HEK293 (cell line): ENCODE data around the gene SRMS.

ENCODE experiments used
- CTCF ChIA-PET: fragments of 350-600 bp; formaldehyde crosslinking; extraction: SDS; loops from one replicate; lab custom pipeline; 2021; ENCODE audit warnings: antibody characterized with exemption; lab: Yijun Ruan, JAX
- POLR2A ChIA-PET: fragments of 300-600 bp; formaldehyde crosslinking; extraction: SDS; loops from one replicate; lab custom pipeline; 2020; ENCODE audit warnings: antibody characterized with exemption, inconsistent platforms; lab: Yijun Ruan, JAX
- H3K27ac ChIP-seq: fragments of 200-500 bp; sonication (Bioruptor generic); 2 replicates; pipeline ENCODE4 v1.5.1; 2014; ENCODE audit warnings: low read depth, low read length, control low read depth, inconsistent platforms; ENCODE audit errors: extremely low read depth
- H3K36me3 ChIP-seq, 2 experiments: fragments of 200-500 bp in 1 of 2; sonication (Bioruptor generic) in 1 of 2; 1 replicate in 1 of 2; 2 replicates in 1 of 2; pipeline ENCODE4 v1.5.1; 2014 to 2017; ENCODE audit warnings: inconsistent platforms in 2 of 2, low read length in 2 of 2; ENCODE audit not compliant: control insufficient read depth in 2 of 2, insufficient read depth in 1 of 2
- H3K4me1 ChIP-seq: fragments of 200-500 bp; sonication (Bioruptor generic); 2 replicates; pipeline ENCODE4 v1.5.1; 2014; ENCODE audit warnings: mild to moderate bottlenecking, low read length, inconsistent platforms; ENCODE audit not compliant: control insufficient read depth, insufficient read depth
- H3K4me3 ChIP-seq: 2 replicates; pipeline ENCODE4 v1.5.1; 2011; ENCODE audit warnings: low read depth, mild to moderate bottlenecking, control low read depth, low read length, moderate library complexity
- H3K9me3 ChIP-seq: fragments of 200-500 bp; sonication (Bioruptor generic); 2 replicates; pipeline ENCODE4 v1.5.1; 2014; ENCODE audit warnings: low read depth, low read length, inconsistent platforms; ENCODE audit not compliant: control insufficient read depth, insufficient read depth
- BCL11B ChIP-seq: fragments of 450-650 bp; formaldehyde crosslinking; IDR thresholded peaks from 2 replicates; pipeline ENCODE4 v1.5.1; 2016; ENCODE audit warnings: low read depth, missing biosample characterization, missing genetic modification characterization
- GLIS1 ChIP-seq: fragments of 450-650 bp; formaldehyde crosslinking; IDR thresholded peaks from 2 replicates; pipeline ENCODE4 v1.5.1; 2016; ENCODE audit warnings: missing biosample characterization, missing genetic modification characterization
- GLIS2 ChIP-seq: fragments of 450-650 bp; formaldehyde crosslinking; IDR thresholded peaks from 2 replicates; pipeline ENCODE4 v1.5.1; 2016; ENCODE audit warnings: missing biosample characterization, missing genetic modification characterization
- TCF7L2 ChIP-seq: IDR thresholded peaks from 2 replicates; pipeline ENCODE4 v1.6.1; 2011; ENCODE audit warnings: low read depth, mild to moderate bottlenecking, inconsistent platforms, low read length, moderate library complexity, borderline replicate concordance
- ZBTB20 ChIP-seq: fragments of 450-650 bp; formaldehyde crosslinking; IDR thresholded peaks from 2 replicates; pipeline ENCODE4 v1.5.1; 2016; ENCODE audit warnings: missing biosample characterization, missing genetic modification characterization
- ZNF10 ChIP-seq: fragments of 450-650 bp; formaldehyde crosslinking; IDR thresholded peaks from 2 replicates; pipeline ENCODE4 v1.5.1; 2017; ENCODE audit warnings: missing biosample characterization, missing genetic modification characterization
- ZNF221 ChIP-seq: fragments of 450-650 bp; formaldehyde crosslinking; IDR thresholded peaks from 2 replicates; pipeline ENCODE4 v1.5.1; 2017; ENCODE audit warnings: missing biosample characterization, missing genetic modification characterization, borderline replicate concordance
- ZNF248 ChIP-seq: fragments of 450-650 bp; formaldehyde crosslinking; IDR thresholded peaks from 2 replicates; pipeline ENCODE4 v1.5.1; 2017; ENCODE audit warnings: missing biosample characterization, missing genetic modification characterization
- ZNF335 ChIP-seq: fragments of 450-650 bp; formaldehyde crosslinking; conservative IDR thresholded peaks from 2 replicates; pipeline ENCODE4 v1.5.1; 2016; ENCODE audit warnings: missing biosample characterization, missing genetic modification characterization
- ZNF341 ChIP-seq: fragments of 450-650 bp; formaldehyde crosslinking; IDR thresholded peaks from 2 replicates; pipeline ENCODE4; 2016; ENCODE audit warnings: low read depth, missing biosample characterization, missing genetic modification characterization
- ZNF416 ChIP-seq: fragments of 450-650 bp; formaldehyde crosslinking; IDR thresholded peaks from 2 replicates; pipeline ENCODE4 v1.5.1; 2016; ENCODE audit warnings: missing biosample characterization, missing genetic modification characterization
- ZNF558 ChIP-seq: fragments of 450-650 bp; formaldehyde crosslinking; IDR thresholded peaks from 2 replicates; pipeline ENCODE4 v1.5.1; 2016; ENCODE audit warnings: missing biosample characterization, missing genetic modification characterization
- ZNF561 ChIP-seq: fragments of 450-650 bp; IDR thresholded peaks from 2 replicates; pipeline ENCODE4 v1.5.1; 2018; ENCODE audit warnings: missing biosample characterization, missing genetic modification characterization, borderline replicate concordance
- ZNF623 ChIP-seq: fragments of 450-650 bp; formaldehyde crosslinking; IDR thresholded peaks from 2 replicates; pipeline ENCODE4 v1.5.1; 2016; ENCODE audit warnings: missing biosample characterization, missing genetic modification characterization
- ZNF629 ChIP-seq: fragments of 450-650 bp; formaldehyde crosslinking; IDR thresholded peaks from 2 replicates; pipeline ENCODE4 v1.5.1; 2017; ENCODE audit warnings: missing biosample characterization, missing genetic modification characterization
- ZSCAN16 ChIP-seq: fragments of 450-650 bp; formaldehyde crosslinking; IDR thresholded peaks from 2 replicates; pipeline ENCODE4 v1.5.1; 2016; ENCODE audit warnings: missing biosample characterization, missing genetic modification characterization
- TF ChIP-seq, protein P1 (sequence below): fragments of 450-650 bp; formaldehyde crosslinking; IDR thresholded peaks from 2 replicates; pipeline ENCODE4 v1.5.1; 2016; ENCODE audit warnings: missing biosample characterization, missing genetic modification characterization
- TF ChIP-seq, protein P2 (sequence below): fragments of 450-650 bp; formaldehyde crosslinking; IDR thresholded peaks from 2 replicates; pipeline ENCODE4 v1.5.1; 2016; ENCODE audit warnings: missing biosample characterization, missing genetic modification characterization
- TF ChIP-seq, protein P3 (sequence below): fragments of 450-650 bp; formaldehyde crosslinking; IDR thresholded peaks from 2 replicates; pipeline ENCODE4 v1.5.1; 2017; ENCODE audit warnings: missing biosample characterization, missing genetic modification characterization
- TF ChIP-seq, protein P4 (sequence below): fragments of 450-650 bp; formaldehyde crosslinking; IDR thresholded peaks from 2 replicates; pipeline ENCODE4 v1.5.1; 2016; ENCODE audit warnings: missing biosample characterization, missing genetic modification characterization
- TF ChIP-seq, protein P5 (sequence below): sonication (generic); formaldehyde crosslinking; IDR thresholded peaks from 2 replicates; pipeline ENCODE4 v1.8.1; 2022; ENCODE audit warnings: mild to moderate bottlenecking, moderate library complexity, missing genetic modification reagents

Gene SRMS

DNA sequence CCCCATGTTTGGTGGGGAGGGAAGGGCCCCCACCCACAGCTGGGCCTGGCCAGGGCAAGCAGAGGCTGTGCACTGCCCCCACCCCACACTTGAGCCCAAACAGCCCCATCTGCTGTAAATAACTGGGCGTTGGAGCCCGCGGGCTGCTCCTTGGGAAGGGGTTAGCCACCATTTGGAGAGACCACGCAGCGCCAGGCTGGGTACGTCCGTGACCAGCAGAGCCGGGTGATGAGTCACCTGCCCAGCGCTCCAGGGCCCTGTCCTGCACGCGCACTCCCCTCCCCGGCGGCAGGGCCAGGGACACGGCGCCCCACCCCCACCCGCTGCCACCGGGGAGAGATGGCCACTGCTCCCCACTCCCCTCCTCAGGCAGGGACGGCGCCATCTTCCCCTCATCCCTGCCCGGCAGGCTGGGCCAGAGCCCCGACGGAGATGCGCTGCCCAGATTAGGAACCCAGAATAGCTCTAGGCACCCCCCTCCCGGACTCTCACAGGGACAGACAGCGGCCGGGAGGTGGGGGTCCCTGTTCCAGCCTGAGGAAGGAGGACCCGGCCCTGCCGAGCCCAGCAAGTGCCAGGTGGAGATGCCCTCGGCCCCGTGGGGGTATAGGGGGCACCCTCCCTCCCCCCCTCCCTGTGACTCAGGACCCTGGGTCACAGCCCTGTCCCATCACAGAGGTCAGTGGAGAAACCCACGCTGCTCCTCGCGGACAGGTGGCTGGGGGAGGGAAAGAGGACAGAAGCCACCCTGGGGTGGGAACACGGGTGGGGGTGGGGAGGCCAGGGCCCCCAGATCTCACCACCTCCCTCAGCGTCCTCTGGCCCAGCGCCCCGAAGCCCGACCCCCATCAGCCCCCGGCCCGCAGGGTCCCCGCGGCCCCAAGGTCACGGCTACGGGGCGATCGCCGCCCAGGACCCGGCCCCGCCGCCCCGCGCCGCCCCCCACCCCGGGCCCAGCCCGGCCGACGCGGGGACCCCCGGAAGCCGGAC is 49.3 kb downstream of the SRMS start (continued):
- TF ChIP-seq, protein P1, sequence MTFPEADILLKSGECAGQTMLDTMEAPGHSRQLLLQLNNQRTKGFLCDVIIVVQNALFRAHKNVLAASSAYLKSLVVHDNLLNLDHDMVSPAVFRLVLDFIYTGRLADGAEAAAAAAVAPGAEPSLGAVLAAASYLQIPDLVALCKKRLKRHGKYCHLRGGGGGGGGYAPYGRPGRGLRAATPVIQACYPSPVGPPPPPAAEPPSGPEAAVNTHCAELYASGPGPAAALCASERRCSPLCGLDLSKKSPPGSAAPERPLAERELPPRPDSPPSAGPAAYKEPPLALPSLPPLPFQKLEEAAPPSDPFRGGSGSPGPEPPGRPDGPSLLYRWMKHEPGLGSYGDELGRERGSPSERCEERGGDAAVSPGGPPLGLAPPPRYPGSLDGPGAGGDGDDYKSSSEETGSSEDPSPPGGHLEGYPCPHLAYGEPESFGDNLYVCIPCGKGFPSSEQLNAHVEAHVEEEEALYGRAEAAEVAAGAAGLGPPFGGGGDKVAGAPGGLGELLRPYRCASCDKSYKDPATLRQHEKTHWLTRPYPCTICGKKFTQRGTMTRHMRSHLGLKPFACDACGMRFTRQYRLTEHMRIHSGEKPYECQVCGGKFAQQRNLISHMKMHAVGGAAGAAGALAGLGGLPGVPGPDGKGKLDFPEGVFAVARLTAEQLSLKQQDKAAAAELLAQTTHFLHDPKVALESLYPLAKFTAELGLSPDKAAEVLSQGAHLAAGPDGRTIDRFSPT (tag by site-specific recombination) = peak; percentile 88
- peak; percentile 51 for TF ChIP-seq ZNF335 (tag by site-specific recombination)
- TF ChIP-seq, protein P2, sequence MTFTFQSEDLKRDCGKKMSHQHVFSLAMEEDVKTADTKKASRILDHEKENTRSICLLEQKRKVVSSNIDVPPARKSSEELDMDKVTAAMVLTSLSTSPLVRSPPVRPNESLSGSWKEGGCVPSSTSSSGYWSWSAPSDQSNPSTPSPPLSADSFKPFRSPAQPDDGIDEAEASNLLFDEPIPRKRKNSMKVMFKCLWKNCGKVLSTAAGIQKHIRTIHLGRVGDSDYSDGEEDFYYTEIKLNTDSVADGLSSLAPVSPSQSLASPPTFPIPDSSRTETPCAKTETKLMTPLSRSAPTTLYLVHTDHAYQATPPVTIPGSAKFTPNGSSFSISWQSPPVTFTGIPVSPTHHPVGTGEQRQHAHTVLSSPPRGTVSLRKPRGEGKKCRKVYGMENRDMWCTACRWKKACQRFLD (tag by site-specific recombination) = no peak
- peak; percentile 54; the same call in 1 of the 2 replicates for TF ChIP-seq ZNF629 (tag by site-specific recombination)

- Histone ChIP-seq H3K36me3 (peaks cover 4 to 48% of the 10 kb centered on the region in 2 experiments; a peak in 2 of 3 replicates), H3K4me1 (no peaks in the 10 kb centered on the region), H3K27ac (no peak overlapping the region), H3K9me3 (no peaks in the 10 kb centered on the region), H3K4me3 (peak overlapping the region; percentile 46)
- POLR2A ChIA-PET = interaction anchor here (0.9 to 2.3 kb wide), 3 partner anchors 22 to 30 kb away, joined by 3 to 12 read pairs (median 3); partner anchors contain the start of gene PPDPF
- CTCF ChIA-PET = interaction anchor here (0.5 to 1.8 kb wide), 10 partner anchors 11 to 483 kb away, joined by 3 to 12 read pairs (median 6); partner anchors contain the start of gene PPDPF
- TF ChIP-seq GLIS2 (tag by site-specific recombination) (peak; percentile 45; the same call in 1 of the 2 replicates), GLIS1 (tag by site-specific recombination) (0 out of 2 replicates have a peak, but pooled peaks have one; percentile 5), TCF7L2 (no peak), ZNF623 (tag by site-specific recombination) (no peak), ZNF10 (tag by site-specific recombination) (no peak), ZNF416 (tag by site-specific recombination) (no peak), ZSCAN16 (tag by site-specific recombination) (no peak), ZNF221 (tag by site-specific recombination) (no peak), ZNF561 (tag by site-specific recombination) (no peak), ZNF341 (tag by site-specific recombination) (no peak), ZBTB20 (tag by site-specific recombination) (no peak), BCL11B (tag by site-specific recombination) (0 out of 2 replicates have a peak, but pooled peaks have one; percentile 21), ZNF248 (tag by site-specific recombination) (no peak), ZNF558 (tag by site-specific recombination) (no peak)
- TF ChIP-seq, protein P3, sequence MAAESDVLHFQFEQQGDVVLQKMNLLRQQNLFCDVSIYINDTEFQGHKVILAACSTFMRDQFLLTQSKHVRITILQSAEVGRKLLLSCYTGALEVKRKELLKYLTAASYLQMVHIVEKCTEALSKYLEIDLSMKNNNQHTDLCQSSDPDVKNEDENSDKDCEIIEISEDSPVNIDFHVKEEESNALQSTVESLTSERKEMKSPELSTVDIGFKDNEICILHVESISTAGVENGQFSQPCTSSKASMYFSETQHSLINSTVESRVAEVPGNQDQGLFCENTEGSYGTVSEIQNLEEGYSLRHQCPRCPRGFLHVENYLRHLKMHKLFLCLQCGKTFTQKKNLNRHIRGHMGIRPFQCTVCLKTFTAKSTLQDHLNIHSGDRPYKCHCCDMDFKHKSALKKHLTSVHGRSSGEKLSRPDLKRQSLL (tag by site-specific recombination) = 0 out of 2 replicates have a peak, but pooled peaks have one; percentile 41
- TF ChIP-seq, protein P1 (tag by site-specific recombination) = peak; percentile 72
- TF ChIP-seq, protein P4, sequence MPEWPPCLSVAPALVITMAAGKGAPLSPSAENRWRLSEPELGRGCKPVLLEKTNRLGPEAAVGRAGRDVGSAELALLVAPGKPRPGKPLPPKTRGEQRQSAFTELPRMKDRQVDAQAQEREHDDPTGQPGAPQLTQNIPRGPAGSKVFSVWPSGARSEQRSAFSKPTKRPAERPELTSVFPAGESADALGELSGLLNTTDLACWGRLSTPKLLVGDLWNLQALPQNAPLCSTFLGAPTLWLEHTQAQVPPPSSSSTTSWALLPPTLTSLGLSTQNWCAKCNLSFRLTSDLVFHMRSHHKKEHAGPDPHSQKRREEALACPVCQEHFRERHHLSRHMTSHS (tag by site-specific recombination) = no peak
- TF ChIP-seq, protein P5, sequence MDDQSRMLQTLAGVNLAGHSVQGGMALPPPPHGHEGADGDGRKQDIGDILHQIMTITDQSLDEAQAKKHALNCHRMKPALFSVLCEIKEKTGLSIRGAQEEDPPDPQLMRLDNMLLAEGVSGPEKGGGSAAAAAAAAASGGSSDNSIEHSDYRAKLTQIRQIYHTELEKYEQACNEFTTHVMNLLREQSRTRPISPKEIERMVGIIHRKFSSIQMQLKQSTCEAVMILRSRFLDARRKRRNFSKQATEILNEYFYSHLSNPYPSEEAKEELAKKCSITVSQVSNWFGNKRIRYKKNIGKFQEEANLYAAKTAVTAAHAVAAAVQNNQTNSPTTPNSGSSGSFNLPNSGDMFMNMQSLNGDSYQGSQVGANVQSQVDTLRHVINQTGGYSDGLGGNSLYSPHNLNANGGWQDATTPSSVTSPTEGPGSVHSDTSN = no peak
Observed at GRCh38 chr20:63497138-63497945, 50.2 kb downstream of the SRMS start.
